LNCAP (cell line): ENCODE measurements around the gene MAP2K4.

Experiments used
- TF ChIP-seq, protein P1 (sequence below): fragments of 450-650 bp; IDR thresholded peaks from 2 replicates; pipeline ENCODE4 v1.5.1; 2017; ENCODE audit warnings: mild to moderate bottlenecking

The MAP2K4 gene

DNA sequence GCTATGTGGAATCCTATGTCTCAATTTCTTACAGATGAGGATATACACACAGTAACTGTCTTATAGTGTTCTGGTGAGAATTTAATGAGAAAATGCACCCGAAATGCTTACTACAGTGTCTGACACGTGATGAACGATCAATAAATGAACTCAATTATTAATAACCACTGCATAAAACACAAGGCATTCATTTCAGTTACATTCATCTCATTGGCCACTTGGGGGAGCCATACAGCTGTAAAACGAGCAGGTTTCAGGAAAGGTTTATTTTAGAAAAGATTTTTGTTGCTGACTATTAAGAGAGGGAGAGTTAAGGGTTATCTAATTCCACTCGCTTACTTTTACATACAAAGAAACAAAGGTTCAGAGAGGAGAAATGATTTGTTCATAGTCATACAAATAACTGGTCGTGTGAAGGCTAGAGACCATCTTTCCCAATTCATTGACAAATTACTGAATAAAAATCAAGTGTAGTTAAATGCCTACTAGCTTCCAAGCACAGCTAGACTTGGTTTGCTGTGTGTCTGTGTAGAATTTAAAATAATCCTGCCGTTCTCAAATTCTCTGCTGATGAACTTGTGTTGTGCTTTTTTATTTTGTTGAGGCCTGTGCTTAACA lies 160.1 kb downstream of the MAP2K4 start:
- TF ChIP-seq, protein P1, sequence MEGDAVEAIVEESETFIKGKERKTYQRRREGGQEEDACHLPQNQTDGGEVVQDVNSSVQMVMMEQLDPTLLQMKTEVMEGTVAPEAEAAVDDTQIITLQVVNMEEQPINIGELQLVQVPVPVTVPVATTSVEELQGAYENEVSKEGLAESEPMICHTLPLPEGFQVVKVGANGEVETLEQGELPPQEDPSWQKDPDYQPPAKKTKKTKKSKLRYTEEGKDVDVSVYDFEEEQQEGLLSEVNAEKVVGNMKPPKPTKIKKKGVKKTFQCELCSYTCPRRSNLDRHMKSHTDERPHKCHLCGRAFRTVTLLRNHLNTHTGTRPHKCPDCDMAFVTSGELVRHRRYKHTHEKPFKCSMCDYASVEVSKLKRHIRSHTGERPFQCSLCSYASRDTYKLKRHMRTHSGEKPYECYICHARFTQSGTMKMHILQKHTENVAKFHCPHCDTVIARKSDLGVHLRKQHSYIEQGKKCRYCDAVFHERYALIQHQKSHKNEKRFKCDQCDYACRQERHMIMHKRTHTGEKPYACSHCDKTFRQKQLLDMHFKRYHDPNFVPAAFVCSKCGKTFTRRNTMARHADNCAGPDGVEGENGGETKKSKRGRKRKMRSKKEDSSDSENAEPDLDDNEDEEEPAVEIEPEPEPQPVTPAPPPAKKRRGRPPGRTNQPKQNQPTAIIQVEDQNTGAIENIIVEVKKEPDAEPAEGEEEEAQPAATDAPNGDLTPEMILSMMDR, result peak; percentile 87

DNA sequence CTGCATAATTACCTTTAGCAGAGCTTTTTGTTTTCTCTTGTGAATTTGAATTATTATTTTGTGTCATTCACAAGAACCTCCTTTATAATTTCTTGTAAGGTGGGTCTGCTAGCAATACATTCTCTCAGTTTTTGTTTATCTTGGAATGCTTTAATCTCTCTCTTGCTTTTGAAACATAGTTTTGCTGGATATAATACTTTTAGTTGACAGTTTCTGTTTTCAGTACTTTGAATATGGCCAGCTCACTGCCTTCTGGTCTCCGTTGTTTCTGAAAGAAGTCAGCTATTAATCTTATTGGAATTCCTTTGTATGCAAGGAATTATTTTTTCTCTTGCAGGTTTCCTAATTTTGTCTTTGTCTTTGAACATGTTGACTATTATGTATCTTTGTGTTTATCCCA lies 167.0 kb downstream of the MAP2K4 start:
- TF ChIP-seq, protein P1, result no peak

DNA sequence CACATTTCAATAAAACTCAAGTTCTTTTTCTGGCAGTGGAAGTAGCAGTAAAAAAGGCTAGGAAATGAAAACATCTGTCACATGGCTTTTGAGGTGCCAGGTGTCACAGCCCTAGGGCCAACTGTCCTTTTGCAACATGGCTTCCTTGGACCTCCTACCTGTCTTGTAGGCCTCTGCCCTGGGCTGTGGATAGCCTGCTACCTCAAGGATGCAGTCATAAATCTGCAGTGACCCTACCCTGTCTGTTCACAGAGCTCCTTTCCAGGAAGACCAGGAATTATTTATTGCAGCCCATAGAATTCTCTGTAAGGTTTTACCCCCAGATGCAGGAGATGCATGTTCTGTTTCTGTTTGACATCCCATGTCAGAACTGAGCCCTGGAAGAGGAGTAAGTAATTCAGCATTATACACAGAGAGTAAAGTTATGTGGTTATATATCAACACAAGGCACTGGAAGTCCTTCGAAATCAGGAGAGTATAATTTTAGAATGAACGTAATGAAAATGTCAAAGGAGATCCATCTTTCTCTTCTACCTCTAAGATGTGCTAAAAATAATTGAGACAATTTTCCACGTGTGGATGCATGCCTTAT lies 172.6 kb downstream of the MAP2K4 start:
- TF ChIP-seq, protein P1, result no peak
